GM18498 (cell line): ENCODE results near the gene MPHOSPH6.
"Not testable (repeated sequence)": the region's sequence is repeated elsewhere in the genome, so short reads cannot be mapped to it uniquely, and the experiment has no call there.

Experiments used
- ATAC-seq: cut with Tn5 transposase; IDR thresholded peaks from one replicate; pipeline ENCODE4 v1.9.1; 2021; ENCODE audit warnings: mild to moderate bottlenecking, moderate library complexity; ENCODE audit not compliant: unreplicated experiment

The MPHOSPH6 gene

DNA sequence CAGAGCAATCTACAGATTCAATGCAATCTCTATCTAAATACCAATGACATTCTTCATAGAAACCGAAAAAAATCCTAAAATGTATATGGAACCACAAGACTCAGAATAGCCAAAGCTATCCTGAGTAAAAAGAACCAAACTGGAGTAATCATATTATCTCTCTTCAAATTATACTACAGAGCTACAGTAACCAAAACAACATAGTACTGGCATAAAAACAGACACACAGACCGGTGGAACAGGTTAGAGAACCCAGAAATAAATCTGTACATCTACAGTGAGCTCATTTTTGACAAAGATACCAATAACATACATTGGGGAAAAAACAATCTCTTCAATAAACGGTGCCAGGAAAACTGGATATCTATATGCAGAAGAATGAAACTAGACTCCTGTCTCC, 45.4 kb downstream of the MPHOSPH6 start:
- ATAC-seq, result no peak

DNA sequence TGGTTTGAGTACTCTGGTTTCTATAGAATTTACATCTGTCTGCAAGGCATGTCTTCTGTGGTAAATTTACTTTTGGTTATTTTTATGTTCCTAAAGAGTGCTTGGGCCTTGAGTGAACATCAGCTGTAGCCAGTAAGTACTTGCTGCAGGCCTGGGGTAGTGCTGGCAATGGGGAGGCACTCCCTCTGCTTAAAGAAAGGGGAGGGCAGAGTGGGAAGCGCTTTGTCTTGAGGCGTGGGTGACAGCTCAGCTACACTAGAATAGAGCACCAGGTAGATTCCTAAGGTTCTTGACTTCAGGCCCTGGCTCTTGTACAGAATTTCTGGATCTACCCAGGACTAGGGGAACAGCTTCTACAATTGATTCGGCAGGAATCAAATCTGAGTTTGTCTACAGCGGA, 50.6 kb downstream of the MPHOSPH6 start:
- no peak for ATAC-seq

DNA sequence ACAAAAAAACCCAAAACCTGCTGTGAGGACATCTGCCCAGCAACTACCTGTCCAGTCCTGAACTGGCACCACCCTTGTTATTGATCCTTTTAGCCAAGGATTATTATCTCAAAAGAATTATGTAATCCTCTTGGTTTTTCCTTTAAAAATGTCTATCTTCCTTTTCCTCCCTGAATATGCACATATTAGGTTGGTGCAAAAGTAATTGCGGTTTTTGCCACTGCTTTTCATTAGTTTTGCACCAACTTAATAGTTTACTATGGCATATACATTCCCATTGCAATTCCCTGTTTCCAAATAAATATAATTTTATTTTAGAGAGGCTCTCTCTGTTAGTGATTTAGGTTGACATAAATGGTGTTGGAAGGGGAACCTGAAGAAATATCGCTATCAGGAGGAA, 51.3 kb downstream of the MPHOSPH6 start:
- no peak for ATAC-seq

DNA sequence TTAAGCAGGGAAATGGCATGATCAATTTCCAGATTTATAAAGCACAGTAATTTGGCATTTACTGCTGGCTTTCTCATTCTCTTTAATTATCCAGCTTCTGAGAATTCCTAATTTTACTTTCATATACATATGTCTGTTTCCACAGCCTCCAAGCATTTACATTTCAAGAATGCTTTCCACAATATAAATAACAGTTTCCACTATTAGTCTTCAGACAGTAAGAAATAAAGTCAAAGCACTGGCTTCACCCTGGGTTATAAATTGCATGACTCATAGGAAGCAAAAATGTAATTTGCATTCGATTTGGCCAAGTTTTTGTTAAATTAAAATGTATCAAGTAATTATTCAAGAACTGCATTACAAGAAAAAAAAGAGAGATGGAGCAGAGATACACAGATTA, 53.5 kb downstream of the MPHOSPH6 start:
- ATAC-seq, result no peak

DNA sequence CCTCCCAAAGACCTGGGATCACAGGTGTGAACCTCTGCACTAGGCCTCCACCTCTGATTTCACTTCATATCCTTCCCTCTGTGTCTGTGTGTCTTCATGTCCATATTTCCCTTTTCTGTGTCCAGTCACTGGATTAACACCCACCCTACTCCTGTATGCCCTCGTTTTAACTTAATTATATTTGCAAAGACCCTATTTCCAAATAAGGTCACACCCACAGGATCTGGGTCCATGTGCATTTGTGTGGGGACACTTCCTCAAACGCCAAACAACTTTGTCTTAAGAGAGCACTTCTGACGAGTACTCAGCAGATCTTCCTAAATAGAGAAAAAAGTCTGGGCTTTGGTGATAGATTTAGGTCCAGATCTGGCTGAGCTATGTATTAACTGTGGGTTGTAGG, 56.3 kb downstream of the MPHOSPH6 start:
- no peak for ATAC-seq

DNA sequence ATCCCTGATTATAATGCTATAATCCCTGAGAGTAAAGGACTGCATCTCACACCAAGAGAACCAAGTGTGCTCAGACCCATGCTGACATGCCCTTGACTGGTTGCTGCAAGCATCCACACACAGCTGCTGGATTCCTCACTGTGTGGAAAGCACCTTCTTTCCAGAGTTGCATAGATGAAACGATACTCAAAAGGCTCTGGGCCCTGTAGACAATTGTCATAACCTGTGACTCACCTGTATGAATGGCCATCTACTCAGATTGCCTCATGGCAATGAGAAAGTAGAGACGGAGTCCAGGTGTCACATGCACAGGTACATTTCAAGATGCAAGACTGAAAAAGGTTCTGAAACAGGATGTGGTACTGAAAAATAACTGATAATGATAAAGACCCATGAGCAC, 58.1 kb downstream of the MPHOSPH6 start:
- no peak for ATAC-seq

DNA sequence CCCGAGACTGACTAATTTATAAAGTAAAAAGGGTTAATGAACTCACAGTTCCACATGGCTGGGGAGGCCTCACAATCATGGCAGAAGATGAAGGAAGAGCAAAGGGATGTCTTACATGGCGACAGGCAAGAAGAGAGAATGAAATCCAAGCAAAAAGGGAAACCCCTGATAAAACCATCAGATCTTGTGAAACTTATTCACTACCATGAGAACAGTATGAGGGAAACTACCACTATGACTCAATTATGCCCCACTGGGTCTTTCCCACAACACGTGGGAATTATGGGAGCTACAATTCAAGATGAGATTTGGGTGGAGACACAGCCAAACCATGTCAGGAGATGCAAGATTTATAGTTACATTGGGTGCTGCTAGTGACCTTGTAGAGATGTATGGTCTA, 60.8 kb downstream of the MPHOSPH6 start:
- ATAC-seq, result not testable (repeated sequence)

DNA sequence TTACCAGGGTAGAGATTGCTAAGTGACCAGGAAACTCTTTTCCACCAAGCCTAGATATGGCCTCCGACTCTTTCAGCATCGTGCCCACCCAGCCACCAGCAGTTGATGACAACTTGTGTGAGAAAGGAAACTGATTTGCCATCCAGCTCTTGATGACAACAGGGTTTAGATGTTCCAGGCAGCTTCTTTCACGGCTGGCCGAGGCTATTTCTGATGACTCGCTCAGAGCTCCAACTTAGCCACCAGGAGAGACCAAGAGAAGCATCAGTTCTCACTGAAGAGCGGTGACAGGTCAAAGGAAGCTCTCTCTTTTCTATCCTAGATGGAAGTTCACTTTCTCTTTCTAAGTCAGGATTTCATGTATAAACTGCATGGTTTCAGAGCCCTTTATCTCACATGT, 61.2 kb downstream of the MPHOSPH6 start:
- no peak for ATAC-seq

DNA sequence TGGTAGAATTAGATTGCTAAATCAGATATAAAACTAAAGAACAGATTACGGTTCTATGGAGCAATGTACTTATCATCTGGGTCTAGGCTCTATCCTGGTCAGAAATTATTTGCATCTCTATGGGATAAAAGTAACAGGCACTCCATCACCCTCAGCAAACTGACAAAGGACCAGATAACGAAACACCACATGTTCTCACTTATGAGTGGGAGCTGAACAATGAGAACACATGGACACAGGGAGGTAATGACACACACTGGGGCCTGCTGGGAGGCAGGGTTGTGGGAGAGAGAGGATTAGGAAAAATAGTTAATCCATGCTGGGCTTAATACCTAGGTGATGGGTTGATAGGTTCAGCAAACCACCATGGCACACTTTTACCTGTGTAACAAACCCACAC, 61.9 kb downstream of the MPHOSPH6 start:
- no peak for ATAC-seq

DNA sequence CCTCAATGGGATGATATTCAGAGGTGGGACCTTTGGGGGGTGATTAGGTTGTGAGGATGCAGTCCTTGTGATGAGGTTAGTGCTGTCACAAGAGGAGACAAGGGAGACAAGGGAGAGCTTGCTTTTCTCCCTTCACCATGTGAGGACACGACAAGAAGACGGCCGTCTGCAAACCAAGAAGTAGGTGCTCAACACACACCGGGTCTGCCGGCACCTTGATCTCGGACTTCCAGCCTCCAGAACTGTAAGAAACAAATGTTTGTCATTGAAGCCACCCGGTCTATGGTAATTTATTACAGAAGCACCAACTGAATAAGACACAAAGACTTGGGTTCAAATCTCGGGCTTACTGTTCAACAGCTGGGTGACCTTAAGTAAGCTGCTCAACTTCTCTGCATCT, 64.9 kb downstream of the MPHOSPH6 start:
- no peak for ATAC-seq
